ENCODE results near the gene FGFRL1. TPM values are rescaled to one million over a fixed set of nuclear protein-coding genes. Genes with fewer than 3 reads are reported as not detected.

Gene FGFRL1
- total RNA-seq, 1 experiment from 2014 or later = 33.5 TPM

DNA sequence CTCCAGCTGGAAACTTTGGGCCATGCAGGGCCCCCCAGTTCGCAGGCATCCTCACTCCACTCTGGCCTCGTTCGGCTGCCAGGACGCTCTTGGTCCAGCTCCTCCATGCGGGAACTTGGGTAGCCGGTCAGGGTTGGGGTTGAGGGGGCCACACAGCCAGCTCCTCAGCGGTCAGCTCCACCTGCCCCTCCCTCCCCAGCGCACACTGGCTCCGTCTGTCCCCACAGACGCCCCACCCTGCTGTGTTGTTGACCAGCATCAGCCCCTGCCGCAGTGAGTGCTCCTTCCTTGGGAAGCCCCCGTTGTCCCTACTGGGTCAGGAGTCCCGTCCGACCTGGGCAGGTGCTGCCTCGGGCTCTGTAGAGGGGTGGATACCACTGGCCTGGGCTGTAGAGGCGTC, 5.8 kb downstream of the FGFRL1 start:
- Mint-ChIP-seq H3K4me1 (ENCODE audit: insufficient read depth, unreplicated experiment) (no peaks in the 10 kb centered on the region), H3K27me3 (ENCODE audit: insufficient read depth, unreplicated experiment) (no peaks in the 10 kb centered on the region), H3K36me3 (ENCODE audit: insufficient read depth, unreplicated experiment) (peaks cover 13% of the 10 kb centered on the region), H3K9me3 (ENCODE audit: unreplicated experiment) (no peaks in the 10 kb centered on the region), H3K27ac (ENCODE audit: low read depth, unreplicated experiment) (no peak overlapping the region), H3K4me3 (ENCODE audit: unreplicated experiment) (no peak overlapping the region)
- intact Hi-C loops (cut with micrococcal nuclease) = no loop called here
- ChIA-PET POLR2A (interaction anchor here (1.2 kb wide), 1 partner anchor 22 kb away, joined by 5 read pairs; no protein-coding TSS in a partner anchor), CTCF (no interaction called here)
- no peak for TF ChIP-seq CTCF (IDR thresholded peaks at IDR 0.05; ENCODE audit: unreplicated experiment)
- no peak for DNase-seq (ENCODE audit: unreplicated experiment)
- BruUV-seq (replicated peaks) = no TSS peak

GRCh38 chr4:1017706-1018105, 6.3 kb downstream of the FGFRL1 start:
- no peak for DNase-seq (ENCODE audit: unreplicated experiment)
- Mint-ChIP-seq H3K4me3 (ENCODE audit: unreplicated experiment) (no peak overlapping the region), H3K9me3 (ENCODE audit: unreplicated experiment) (no peaks in the 10 kb centered on the region), H3K27ac (ENCODE audit: low read depth, unreplicated experiment) (no peak overlapping the region), H3K27me3 (ENCODE audit: insufficient read depth, unreplicated experiment) (no peaks in the 10 kb centered on the region), H3K36me3 (ENCODE audit: insufficient read depth, unreplicated experiment) (peaks cover 13% of the 10 kb centered on the region), H3K4me1 (ENCODE audit: insufficient read depth, unreplicated experiment) (no peaks in the 10 kb centered on the region)
- ChIA-PET POLR2A (interaction anchor here (1.2 kb wide), 1 partner anchor 21 kb away, joined by 5 read pairs; no protein-coding TSS in a partner anchor), CTCF (no interaction called here)
- TF ChIP-seq CTCF (IDR thresholded peaks at IDR 0.05; ENCODE audit: unreplicated experiment) = no peak
- BruUV-seq (replicated peaks) = no TSS peak
- intact Hi-C loops (cut with micrococcal nuclease) = no loop called here

GRCh38 chr4:1018147-1019020, 7.0 kb downstream of the FGFRL1 start:
- POLR2A ChIA-PET = no interaction called here
- no peak for TF ChIP-seq CTCF (IDR thresholded peaks at IDR 0.05; ENCODE audit: unreplicated experiment)
- CTCF ChIA-PET = no interaction called here
- intact Hi-C loops (cut with micrococcal nuclease) = no loop called here
- Mint-ChIP-seq H3K36me3 (ENCODE audit: insufficient read depth, unreplicated experiment) (peaks cover 13% of the 10 kb centered on the region), H3K9me3 (ENCODE audit: unreplicated experiment) (no peaks in the 10 kb centered on the region), H3K4me3 (ENCODE audit: unreplicated experiment) (no peak overlapping the region), H3K27me3 (ENCODE audit: insufficient read depth, unreplicated experiment) (no peaks in the 10 kb centered on the region), H3K4me1 (ENCODE audit: insufficient read depth, unreplicated experiment) (no peaks in the 10 kb centered on the region), H3K27ac (ENCODE audit: low read depth, unreplicated experiment) (no peak overlapping the region)
- DNase-seq (ENCODE audit: unreplicated experiment) = no peak
- BruUV-seq (replicated peaks) = no TSS peak

- ChIA-PET CTCF (no interaction called here), POLR2A (no interaction called here)
- Mint-ChIP-seq H3K4me1 (ENCODE audit: insufficient read depth, unreplicated experiment) (no peaks in the 10 kb centered on the region), H3K36me3 (ENCODE audit: insufficient read depth, unreplicated experiment) (peaks cover 13% of the 10 kb centered on the region), H3K9me3 (ENCODE audit: unreplicated experiment) (no peaks in the 10 kb centered on the region), H3K4me3 (ENCODE audit: unreplicated experiment) (no peak overlapping the region), H3K27ac (ENCODE audit: low read depth, unreplicated experiment) (no peak overlapping the region), H3K27me3 (ENCODE audit: insufficient read depth, unreplicated experiment) (no peaks in the 10 kb centered on the region)
- intact Hi-C loops (cut with micrococcal nuclease) = no loop called here
- DNase-seq (ENCODE audit: unreplicated experiment) = no peak
- no peak for TF ChIP-seq CTCF (IDR thresholded peaks at IDR 0.05; ENCODE audit: unreplicated experiment)
- BruUV-seq (replicated peaks) = no TSS peak
These were observed 7.9 kb downstream of the FGFRL1 start for GRCh38 chr4:1019320-1019719.

Data from MCF 10A (cell line).